ENCODE data around the gene UVRAG. TPM values are rescaled to one million over a fixed set of nuclear protein-coding genes. Genes with fewer than 3 reads are reported as not detected.

Gene UVRAG
- total and polyA plus RNA-seq, 4 donors, result 4.4 to 15.1 (median 10.0) TPM

- no peak overlapping the region for H3K9ac ChIP-seq (ENCODE audit: low read depth in 1 of 2, low read length in 2 of 2)
- peaks cover 16 to 87% (median 60%) of the 10 kb centered on the region in 4 donors for H3K4me1 ChIP-seq (ENCODE audit: control insufficient read depth in 4 of 4, insufficient read depth in 4 of 4, low read length in 3 of 4)
- TF ChIP-seq JUND (IDR thresholded peaks at IDR 0.05) (no peak), TAF1 (conservative IDR thresholded peaks at IDR 0.05) (no peak), REST (IDR thresholded peaks at IDR 0.05) (no peak), NR2F2 (IDR thresholded peaks at IDR 0.05) (no peak), RAD21 (IDR thresholded peaks at IDR 0.05) (no peak), ATF3 (IDR thresholded peaks at IDR 0.05) (no peak)
- H3K36me3 ChIP-seq (ENCODE audit: control insufficient read depth in 4 of 4, insufficient read depth in 3 of 4, low read depth in 1 of 4, low read length in 3 of 4), result peaks cover 0 to 2% (median 0%) of the 10 kb centered on the region in 4 donors
- 70% methylated on average over 2 of the region's 2 CpGs for WGBS
- no peaks in the 10 kb centered on the region for H3K27me3 ChIP-seq (ENCODE audit: control insufficient read depth in 4 of 4, insufficient read depth in 4 of 4, low read length in 3 of 4)
- H3K27ac ChIP-seq (ENCODE audit: low read depth in 1 of 2, low read length in 2 of 2), result no peak overlapping the region
- H3K4me3 ChIP-seq (ENCODE audit: low read depth in 1 of 3, low read length in 3 of 3), result no peak overlapping the region
- no peaks in the 10 kb centered on the region for H3K9me3 ChIP-seq (ENCODE audit: control insufficient read depth in 4 of 4, low read length in 3 of 4)
- no peak for DNase-seq (ENCODE audit: low spot score)
These were observed 35.0 kb upstream of the UVRAG start for GRCh38 chr11:75779960-75780359.

GRCh38 chr11:75780888-75781287 lies 34.1 kb upstream of the UVRAG start:
- H3K36me3 ChIP-seq (ENCODE audit: control insufficient read depth in 4 of 4, insufficient read depth in 3 of 4, low read depth in 1 of 4, low read length in 3 of 4), result peaks cover 0 to 3% (median 0%) of the 10 kb centered on the region in 4 donors
- 87% methylated on average over 3 of the region's 3 CpGs for WGBS
- TF ChIP-seq MAX (IDR thresholded peaks at IDR 0.05) (no peak), FOXA2 (IDR thresholded peaks at IDR 0.05) (no peak), EGR1 (IDR thresholded peaks at IDR 0.05; ENCODE audit: low read depth in 2 of 2) (no peak), FOXA1 (IDR thresholded peaks at IDR 0.05) (no peak)
- H3K27me3 ChIP-seq (ENCODE audit: control insufficient read depth in 4 of 4, insufficient read depth in 4 of 4, low read length in 3 of 4), result no peaks in the 10 kb centered on the region
- no peak overlapping the region for H3K9ac ChIP-seq (ENCODE audit: low read depth in 1 of 2, low read length in 2 of 2)
- no peaks in the 10 kb centered on the region for H3K9me3 ChIP-seq (ENCODE audit: control insufficient read depth in 4 of 4, low read length in 3 of 4)
- H3K4me1 ChIP-seq (ENCODE audit: control insufficient read depth in 4 of 4, insufficient read depth in 4 of 4, low read length in 3 of 4), result peaks cover 16 to 96% (median 70%) of the 10 kb centered on the region in 4 donors
- no peak for DNase-seq (ENCODE audit: low spot score)
- H3K4me3 ChIP-seq (ENCODE audit: low read depth in 1 of 3, low read length in 3 of 3), result no peak overlapping the region
- no peak overlapping the region for H3K27ac ChIP-seq (ENCODE audit: low read depth in 1 of 2, low read length in 2 of 2)

- WGBS, result 94% methylated on average over 7 of the region's 7 CpGs
- Histone ChIP-seq H3K36me3 (ENCODE audit: control insufficient read depth in 4 of 4, insufficient read depth in 3 of 4, low read depth in 1 of 4, low read length in 3 of 4) (peaks cover 0 to 3% (median 0%) of the 10 kb centered on the region in 4 donors), H3K4me3 (ENCODE audit: low read depth in 1 of 3, low read length in 3 of 3) (no peak overlapping the region), H3K9ac (ENCODE audit: low read depth in 1 of 2, low read length in 2 of 2) (no peak overlapping the region), H3K4me1 (ENCODE audit: control insufficient read depth in 4 of 4, insufficient read depth in 4 of 4, low read length in 3 of 4) (peaks cover 16 to 96% (median 74%) of the 10 kb centered on the region in 4 donors), H3K9me3 (ENCODE audit: control insufficient read depth in 4 of 4, low read length in 3 of 4) (no peaks in the 10 kb centered on the region), H3K27me3 (ENCODE audit: control insufficient read depth in 4 of 4, insufficient read depth in 4 of 4, low read length in 3 of 4) (no peaks in the 10 kb centered on the region), H3K27ac (ENCODE audit: low read depth in 1 of 2, low read length in 2 of 2) (no peak overlapping the region)
- no peak for DNase-seq (ENCODE audit: low spot score)
- TF ChIP-seq FOXA1 (IDR thresholded peaks at IDR 0.05) (no peak), RAD21 (IDR thresholded peaks at IDR 0.05) (no peak), ATF3 (IDR thresholded peaks at IDR 0.05) (no peak), GABPA (IDR thresholded peaks at IDR 0.05 in 1 of 2, conservative IDR thresholded peaks at IDR 0.05 in 1 of 2) (no peak), SP1 (IDR thresholded peaks at IDR 0.05) (no peak), YY1 (IDR thresholded peaks at IDR 0.05) (no peak), JUND (IDR thresholded peaks at IDR 0.05) (no peak), TAF1 (conservative IDR thresholded peaks at IDR 0.05) (no peak), FOXA2 (IDR thresholded peaks at IDR 0.05) (no peak), EGR1 (IDR thresholded peaks at IDR 0.05; ENCODE audit: low read depth in 2 of 2) (no peak), REST (IDR thresholded peaks at IDR 0.05) (no peak), CTCF (IDR thresholded peaks at IDR 0.05; ENCODE audit: low read depth, low read length, missing input control) (no peak), HNF4G (IDR thresholded peaks at IDR 0.05) (no peak), RXRA (IDR thresholded peaks at IDR 0.05) (no peak), MAX (IDR thresholded peaks at IDR 0.05) (no peak)
These were observed 33.7 kb upstream of the UVRAG start for GRCh38 chr11:75781296-75781695.
